ENCODE results near the gene QSOX2. TPM values are rescaled to one million over a fixed set of nuclear protein-coding genes. Genes with fewer than 3 reads are reported as not detected.

QSOX2 gene
- total RNA-seq, 1 experiment from 2014 or later = 34.6 TPM

GRCh38 chr9:136285501-136286358, 40.1 kb upstream of the QSOX2 start:
- ChIA-PET POLR2A (no interaction called here), RAD21 (ENCODE audit: low non-redundant PET in 1 of 2, low total read pairs in 2 of 2, uncharacterized antibody in 2 of 2, unreplicated experiment in 2 of 2) (no interaction called here), CTCF (no interaction called here)
- no peaks in the 10 kb centered on the region for H3K27me3 ChIP-seq (ENCODE audit: insufficient read depth, low read length)
- H3K4me2 ChIP-seq (ENCODE audit: low read length) = no peak overlapping the region
- ATAC-seq (no peak), DNase-seq (ENCODE audit: low read depth, low spot score) (no peak)
- BruUV-seq (replicated peaks) = no TSS peak
- H3K27ac ChIP-seq (ENCODE audit: low read depth, low read length) = no peak overlapping the region
- H3K9me3 ChIP-seq (ENCODE audit: control insufficient read depth in 1 of 2, insufficient read depth in 1 of 2, low read depth in 1 of 2, low read length in 2 of 2) = no peaks in the 10 kb centered on the region
- TF ChIP-seq EGR1 (IDR thresholded peaks at IDR 0.05; ENCODE audit: low read depth) (no peak), ZFX (IDR thresholded peaks at IDR 0.05) (no peak), FOSL1 (IDR thresholded peaks at IDR 0.05; ENCODE audit: low read depth) (no peak), JUND (IDR thresholded peaks at IDR 0.05) (no peak), SP1 (IDR thresholded peaks at IDR 0.05; ENCODE audit: low read depth) (no peak), YY1 (IDR thresholded peaks at IDR 0.05; ENCODE audit: extremely low read depth, insufficient replicate concordance, low read depth, low read length) (no peak), CEBPB (IDR thresholded peaks at IDR 0.05; ENCODE audit: low read depth) (no peak), CTCF (IDR thresholded peaks at IDR 0.05 in 2 of 3, conservative IDR thresholded peaks at IDR 0.05 in 1 of 3; ENCODE audit: borderline replicate concordance in 1 of 3, insufficient read depth in 1 of 3, low read depth in 2 of 3, low read length in 2 of 3) (no peak), EZH2 (IDR thresholded peaks at IDR 0.05) (no peak), MAX (IDR thresholded peaks at IDR 0.05) (no peak), POLR2AphosphoS5 (IDR thresholded peaks at IDR 0.05; ENCODE audit: low read depth, low read length) (no peak), SIN3A (IDR thresholded peaks at IDR 0.05; ENCODE audit: low read depth) (no peak), RAD21 (IDR thresholded peaks at IDR 0.05; ENCODE audit: low read depth) (no peak), ATF3 (IDR thresholded peaks at IDR 0.05) (no peak), CBX3 (IDR thresholded peaks at IDR 0.05; ENCODE audit: low read depth) (no peak), TCF7L2 (IDR thresholded peaks at IDR 0.05; ENCODE audit: borderline replicate concordance, extremely low read depth, insufficient read depth, insufficient read length) (no peak), ZBTB33 (IDR thresholded peaks at IDR 0.05; ENCODE audit: extremely low read depth, insufficient replicate concordance, low read length) (no peak), POLR2A (IDR thresholded peaks at IDR 0.05; ENCODE audit: borderline replicate concordance, extremely low read depth, insufficient read depth, insufficient read length) (no peak), REST (IDR thresholded peaks at IDR 0.05; ENCODE audit: low read depth) (no peak)
- intact Hi-C loops (cut with micrococcal nuclease) = loop anchor here (10.0 kb wide), 1 partner anchor 321 kb away; the partner anchor contains the start of gene UBAC1
- no peak overlapping the region for H2AFZ ChIP-seq (ENCODE audit: low read depth, low read length, poor library complexity, severe bottlenecking)
- no peaks in the 10 kb centered on the region for H4K20me1 ChIP-seq (ENCODE audit: insufficient read depth)
- no peaks in the 10 kb centered on the region for H3K36me3 ChIP-seq (ENCODE audit: control insufficient read depth in 1 of 2, insufficient read depth in 2 of 2, low read length in 2 of 2)
- H3K9me2 ChIP-seq (ENCODE audit: insufficient read depth) = no peaks in the 10 kb centered on the region
- H3K79me2 ChIP-seq (ENCODE audit: insufficient read depth, low read length) = no peaks in the 10 kb centered on the region
- no peak overlapping the region for H3K9ac ChIP-seq (ENCODE audit: low read length)
- H3K4me1 ChIP-seq (ENCODE audit: control insufficient read depth in 1 of 2, insufficient read depth in 2 of 2, low read length in 2 of 2) = peaks cover 14 to 24% of the 10 kb centered on the region in 2 experiments; a peak in 3 of 4 replicates
- H3K4me3 ChIP-seq (replicated peaks in 1 of 2; ENCODE audit: low read depth in 1 of 2, low read length in 2 of 2) = no peak overlapping the region
